ENCODE data around the gene SEMA7A.

The SEMA7A gene

GRCh38 chr15:74422652-74423430, 10.9 kb downstream of the SEMA7A start:
- H3K4me3 ChIP-seq (ENCODE audit: low read length), result no peak overlapping the region
- no peaks in the 10 kb centered on the region for H3K27me3 ChIP-seq (ENCODE audit: control insufficient read depth, insufficient read depth, low read length)
- DNase-seq (ENCODE audit: low read depth, low spot score), result no peak
- WGBS (ENCODE audit: insufficient coverage, insufficient read length), result no CpG with 5 or more reads among the region's 14 CpGs
- no peaks in the 10 kb centered on the region for H3K9me3 ChIP-seq (ENCODE audit: control insufficient read depth, insufficient read depth, low read length)
- H3K36me3 ChIP-seq (ENCODE audit: control insufficient read depth, insufficient read depth, low read length), result no peaks in the 10 kb centered on the region
- H3K4me1 ChIP-seq (ENCODE audit: control insufficient read depth, insufficient read depth, low read length), result peaks cover 14% of the 10 kb centered on the region
- no peak overlapping the region for H3K27ac ChIP-seq (ENCODE audit: low read length)

DNA sequence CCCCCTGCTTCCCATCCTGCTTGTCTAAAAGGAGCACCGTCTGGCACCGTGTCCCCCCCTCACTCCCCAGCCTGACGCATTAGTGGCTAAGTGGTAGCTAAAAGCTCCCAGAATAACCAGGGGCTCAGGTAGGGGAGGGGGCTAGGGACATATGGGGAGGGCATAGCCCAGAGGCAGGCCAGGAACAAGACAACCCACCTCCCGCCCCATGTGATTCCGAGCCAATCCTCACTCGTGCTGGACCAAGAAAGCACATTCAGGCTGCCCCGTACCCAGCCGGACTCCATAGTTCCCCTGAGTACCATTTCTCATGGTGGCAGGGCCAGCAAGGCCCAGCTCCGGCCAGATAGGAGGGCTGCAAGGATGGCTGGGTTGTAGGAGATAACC, 11.5 kb downstream of the SEMA7A start:
- H3K9me3 ChIP-seq (ENCODE audit: control insufficient read depth, insufficient read depth, low read length), result no peaks in the 10 kb centered on the region
- DNase-seq (ENCODE audit: low read depth, low spot score), result no peak
- H3K27ac ChIP-seq (ENCODE audit: low read length), result no peak overlapping the region
- peaks cover 14% of the 10 kb centered on the region for H3K4me1 ChIP-seq (ENCODE audit: control insufficient read depth, insufficient read depth, low read length)
- H3K4me3 ChIP-seq (ENCODE audit: low read length), result no peak overlapping the region
- WGBS (ENCODE audit: insufficient coverage, insufficient read length), result no CpG with 5 or more reads among the region's 9 CpGs
- no peaks in the 10 kb centered on the region for H3K36me3 ChIP-seq (ENCODE audit: control insufficient read depth, insufficient read depth, low read length)
- H3K27me3 ChIP-seq (ENCODE audit: control insufficient read depth, insufficient read depth, low read length), result no peaks in the 10 kb centered on the region

- no peak overlapping the region for H3K27ac ChIP-seq (ENCODE audit: low read length)
- H3K4me1 ChIP-seq (ENCODE audit: control insufficient read depth, insufficient read depth, low read length), result peaks cover 14% of the 10 kb centered on the region
Measured at GRCh38 chr15:74421302-74422245, 12.2 kb downstream of the SEMA7A start.

DNA sequence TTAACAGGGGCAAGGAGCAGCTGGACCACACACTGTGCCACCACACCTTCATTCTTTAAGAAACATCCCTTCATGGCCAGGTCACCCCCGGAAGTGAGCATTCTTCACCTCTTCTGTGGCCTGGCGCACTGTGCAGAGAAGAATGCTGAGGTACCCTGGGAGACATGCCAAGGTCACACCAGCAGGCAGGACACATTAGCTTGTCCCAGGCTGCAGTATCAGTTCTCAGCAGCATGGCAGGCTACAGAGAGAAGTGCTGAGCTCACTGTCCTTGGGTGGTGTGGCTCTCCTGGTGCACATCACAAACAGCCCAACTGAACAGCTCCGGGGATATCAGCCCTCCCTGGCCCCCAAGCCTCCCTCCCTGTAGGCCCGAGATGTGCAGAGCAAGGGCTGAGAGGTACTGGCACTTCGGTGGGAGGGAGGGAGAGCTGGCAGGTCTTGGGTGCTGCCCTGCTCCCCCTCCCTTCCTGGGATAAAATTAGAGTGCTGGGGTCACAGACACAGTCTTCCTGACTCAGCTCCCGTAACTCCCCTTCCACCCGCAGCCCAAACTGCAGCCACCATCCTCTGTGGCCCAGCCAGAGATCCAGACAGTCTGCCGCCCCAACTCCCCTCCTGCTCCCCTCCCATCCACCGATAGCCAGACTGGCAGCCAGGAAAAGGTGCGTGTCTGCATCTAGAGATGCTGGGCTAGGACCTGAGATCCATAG, 13.4 kb downstream of the SEMA7A start:
- Histone ChIP-seq H3K27me3 (ENCODE audit: control insufficient read depth, insufficient read depth, low read length) (no peaks in the 10 kb centered on the region), H3K9me3 (ENCODE audit: control insufficient read depth, insufficient read depth, low read length) (no peaks in the 10 kb centered on the region), H3K4me3 (ENCODE audit: low read length) (no peak overlapping the region), H3K4me1 (ENCODE audit: control insufficient read depth, insufficient read depth, low read length) (peaks cover 14% of the 10 kb centered on the region), H3K27ac (ENCODE audit: low read length) (no peak overlapping the region), H3K36me3 (ENCODE audit: control insufficient read depth, insufficient read depth, low read length) (peaks cover 3% of the 10 kb centered on the region; the same call in 1 of the 2 replicates)
- no peak for DNase-seq (ENCODE audit: low read depth, low spot score)
- no CpG with 5 or more reads among the region's 10 CpGs for WGBS (ENCODE audit: insufficient coverage, insufficient read length)

More at GRCh38 chr15:74421302-74422245, 12.2 kb downstream of the SEMA7A start:
- no CpG with 5 or more reads among the region's 20 CpGs for WGBS (ENCODE audit: insufficient coverage, insufficient read length)
- no peak for DNase-seq (ENCODE audit: low read depth, low spot score)
- Histone ChIP-seq H3K4me3 (ENCODE audit: low read length) (no peak overlapping the region), H3K36me3 (ENCODE audit: control insufficient read depth, insufficient read depth, low read length) (no peaks in the 10 kb centered on the region), H3K9me3 (ENCODE audit: control insufficient read depth, insufficient read depth, low read length) (no peaks in the 10 kb centered on the region), H3K27me3 (ENCODE audit: control insufficient read depth, insufficient read depth, low read length) (no peaks in the 10 kb centered on the region)

GRCh38 chr15:74419432-74419831, 14.3 kb downstream of the SEMA7A start:
- Histone ChIP-seq H3K27me3 (ENCODE audit: control insufficient read depth, insufficient read depth, low read length) (no peaks in the 10 kb centered on the region), H3K27ac (ENCODE audit: low read length) (no peak overlapping the region), H3K4me1 (ENCODE audit: control insufficient read depth, insufficient read depth, low read length) (peaks cover 14% of the 10 kb centered on the region), H3K36me3 (ENCODE audit: control insufficient read depth, insufficient read depth, low read length) (peaks cover 3% of the 10 kb centered on the region; the same call in 1 of the 2 replicates), H3K9me3 (ENCODE audit: control insufficient read depth, insufficient read depth, low read length) (no peaks in the 10 kb centered on the region), H3K4me3 (ENCODE audit: low read length) (no peak overlapping the region)
- no peak for DNase-seq (ENCODE audit: low read depth, low spot score)
- WGBS (ENCODE audit: insufficient coverage, insufficient read length), result no CpG with 5 or more reads among the region's 4 CpGs

DNA sequence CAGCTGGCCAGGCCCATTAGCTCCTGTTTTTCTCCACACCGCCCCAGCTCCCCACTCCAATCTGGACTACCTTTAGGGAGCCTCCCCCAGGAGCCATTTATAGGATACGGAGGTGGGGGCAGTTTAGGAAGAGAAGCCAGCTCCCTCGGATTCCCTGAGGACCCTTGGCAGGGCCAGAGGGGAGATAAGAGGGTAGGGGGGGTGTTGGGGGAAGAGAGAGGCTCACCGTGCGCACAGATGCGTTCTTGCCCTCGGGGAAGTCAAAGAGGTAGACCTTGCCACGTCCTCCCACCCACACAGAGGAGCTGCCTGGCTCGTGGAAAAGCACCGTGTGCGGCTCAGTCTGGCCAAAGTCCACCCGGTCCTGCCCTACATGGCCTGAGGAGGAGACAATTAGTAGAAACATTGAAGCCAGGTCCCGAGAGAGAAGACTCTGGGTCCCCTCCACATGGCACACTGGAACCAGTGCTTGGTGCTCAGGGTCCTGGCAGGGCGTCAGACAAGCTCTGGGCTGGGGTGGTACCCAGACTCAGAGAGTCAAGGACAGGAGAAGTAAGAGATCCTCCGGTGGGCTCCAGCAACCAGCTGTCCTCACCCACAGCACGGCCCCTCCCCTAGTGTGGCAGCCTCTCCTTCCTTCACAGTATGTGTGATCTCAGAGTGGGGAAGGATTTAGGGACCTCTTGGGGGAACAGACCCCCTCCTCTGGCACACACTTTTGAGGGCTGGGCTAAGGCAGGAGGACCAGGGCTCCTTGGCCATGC, 15.0 kb downstream of the SEMA7A start:
- Histone ChIP-seq H3K36me3 (ENCODE audit: control insufficient read depth, insufficient read depth, low read length) (peaks cover 3% of the 10 kb centered on the region; the same call in 1 of the 2 replicates), H3K4me1 (ENCODE audit: control insufficient read depth, insufficient read depth, low read length) (peaks cover 14% of the 10 kb centered on the region), H3K4me3 (ENCODE audit: low read length) (no peak overlapping the region), H3K27me3 (ENCODE audit: control insufficient read depth, insufficient read depth, low read length) (no peaks in the 10 kb centered on the region), H3K27ac (ENCODE audit: low read length) (no peak overlapping the region), H3K9me3 (ENCODE audit: control insufficient read depth, insufficient read depth, low read length) (no peaks in the 10 kb centered on the region)
- no peak for DNase-seq (ENCODE audit: low read depth, low spot score)
- no CpG with 5 or more reads among the region's 16 CpGs for WGBS (ENCODE audit: insufficient coverage, insufficient read length)

GRCh38 chr15:74417670-74418069, 16.1 kb downstream of the SEMA7A start:
- Histone ChIP-seq H3K4me3 (ENCODE audit: low read length) (no peak overlapping the region), H3K27me3 (ENCODE audit: control insufficient read depth, insufficient read depth, low read length) (no peaks in the 10 kb centered on the region), H3K4me1 (ENCODE audit: control insufficient read depth, insufficient read depth, low read length) (peaks cover 6% of the 10 kb centered on the region), H3K27ac (ENCODE audit: low read length) (no peak overlapping the region), H3K36me3 (ENCODE audit: control insufficient read depth, insufficient read depth, low read length) (peaks cover 3% of the 10 kb centered on the region; the same call in 1 of the 2 replicates), H3K9me3 (ENCODE audit: control insufficient read depth, insufficient read depth, low read length) (no peaks in the 10 kb centered on the region)
- no CpG with 5 or more reads among the region's 9 CpGs for WGBS (ENCODE audit: insufficient coverage, insufficient read length)
- no peak for DNase-seq (ENCODE audit: low read depth, low spot score)

DNA sequence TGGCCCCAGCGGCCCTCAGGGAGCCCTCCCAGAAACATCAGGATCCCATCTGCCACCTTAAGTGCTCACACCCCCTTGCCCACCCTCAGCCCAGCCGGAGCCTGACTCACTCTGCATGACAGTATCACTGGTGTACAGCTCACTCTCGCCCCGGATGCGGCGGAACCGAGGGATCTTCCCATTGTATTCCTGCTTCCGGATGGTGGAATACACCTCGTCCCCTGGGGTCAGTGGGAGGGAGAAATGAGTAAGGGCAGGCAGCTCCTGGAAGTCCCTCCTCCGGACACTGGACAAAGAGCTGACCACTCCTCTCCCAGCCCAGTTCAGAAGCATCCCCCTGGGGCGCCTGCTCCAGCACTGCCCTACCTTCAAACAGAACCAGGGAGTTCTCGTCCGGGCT, 16.5 kb downstream of the SEMA7A start:
- H3K9me3 ChIP-seq (ENCODE audit: control insufficient read depth, insufficient read depth, low read length), result no peaks in the 10 kb centered on the region
- no peak for DNase-seq (ENCODE audit: low read depth, low spot score)
- WGBS (ENCODE audit: insufficient coverage, insufficient read length), result no CpG with 5 or more reads among the region's 13 CpGs
- H3K36me3 ChIP-seq (ENCODE audit: control insufficient read depth, insufficient read depth, low read length), result peaks cover 3% of the 10 kb centered on the region; the same call in 1 of the 2 replicates
- H3K4me3 ChIP-seq (ENCODE audit: low read length), result no peak overlapping the region
- H3K4me1 ChIP-seq (ENCODE audit: control insufficient read depth, insufficient read depth, low read length), result peaks cover 4% of the 10 kb centered on the region
- H3K27me3 ChIP-seq (ENCODE audit: control insufficient read depth, insufficient read depth, low read length), result no peaks in the 10 kb centered on the region
- H3K27ac ChIP-seq (ENCODE audit: low read length), result no peak overlapping the region

GRCh38 chr15:74415966-74416916, 17.5 kb downstream of the SEMA7A start:
- H3K36me3 ChIP-seq (ENCODE audit: control insufficient read depth, insufficient read depth, low read length), result peaks cover 3% of the 10 kb centered on the region; the same call in 1 of the 2 replicates

More at GRCh38 chr15:74415966-74416916, 17.5 kb downstream of the SEMA7A start:
- Histone ChIP-seq H3K27ac (ENCODE audit: low read length) (no peak overlapping the region), H3K9me3 (ENCODE audit: control insufficient read depth, insufficient read depth, low read length) (no peaks in the 10 kb centered on the region), H3K4me3 (ENCODE audit: low read length) (no peak overlapping the region), H3K4me1 (ENCODE audit: control insufficient read depth, insufficient read depth, low read length) (no peaks in the 10 kb centered on the region), H3K27me3 (ENCODE audit: control insufficient read depth, insufficient read depth, low read length) (no peaks in the 10 kb centered on the region)
- DNase-seq (ENCODE audit: low read depth, low spot score), result no peak
- no CpG with 5 or more reads among the region's 19 CpGs for WGBS (ENCODE audit: insufficient coverage, insufficient read length)
